H1 (cell line): Measurements from ENCODE around the gene SCAMP3. TPM values are rescaled to one million over a fixed set of nuclear protein-coding genes. Genes with fewer than 3 reads are reported as not detected.

ENCODE experiments used
- CTCF ChIA-PET: fragments of 300-600 bp; sonication (Branson Sonifier 250); formaldehyde crosslinking; loops from one replicate; lab custom pipeline; 2021; ENCODE audit not compliant: partially characterized antibody; lab: Charles Lee
- POLR2A ChIA-PET: fragments of 300-600 bp; sonication (Branson Sonifier 250); formaldehyde crosslinking; loops from one replicate; lab custom pipeline; 2021; ENCODE audit warnings: inconsistent platforms; ENCODE audit not compliant: partially characterized antibody; lab: Charles Lee
- DNase-seq, 2 experiments: peaks; one replicate each; pipeline versions ENCODE4 v3.0.0 to v3.0.0-alpha.2; 2010 to 2022; ENCODE audit warnings: low spot score in 2 of 2, low read depth in 1 of 2, mixed read lengths in 1 of 2
- FAIRE-seq: peaks from 2 replicates; lab custom pipeline; 2011; peaks lifted over from hg19 to GRCh38; lab: Jason Lieb, UNC
- H2AFZ ChIP-seq: 2 replicates; pipeline ENCODE4 v1.8.1; 2012; ENCODE audit warnings: low read length, inconsistent platforms
- H2AK5ac ChIP-seq: 2 replicates; pipeline ENCODE4 v1.6.1; 2013; ENCODE audit warnings: low read depth, low read length
- H2BK120ac ChIP-seq: replicated peaks from 2 replicates; pipeline ENCODE3; 2013; ENCODE audit warnings: low read depth, low read length, inconsistent platforms
- H2BK12ac ChIP-seq: 2 replicates; pipeline ENCODE4 v1.6.1; 2013; ENCODE audit warnings: low read depth, low read length
- H2BK15ac ChIP-seq: 2 replicates; pipeline ENCODE4 v1.6.1; 2013; ENCODE audit warnings: low read length
- H2BK20ac ChIP-seq: 2 replicates; pipeline ENCODE4 v1.6.1; 2013; ENCODE audit warnings: low read length
- H2BK5ac ChIP-seq: 2 replicates; pipeline ENCODE4 v1.6.1; 2013; ENCODE audit warnings: low read depth, low read length
- H3K14ac ChIP-seq: 2 replicates; pipeline ENCODE4 v1.6.1; 2013; ENCODE audit warnings: inconsistent platforms; ENCODE audit not compliant: insufficient read length
- H3K18ac ChIP-seq: 2 replicates; pipeline ENCODE4 v1.6.1; 2013; ENCODE audit warnings: low read length; ENCODE audit errors: extremely low read depth
- H3K23ac ChIP-seq: 2 replicates; pipeline ENCODE4 v1.6.1; 2013; ENCODE audit warnings: inconsistent platforms; ENCODE audit not compliant: insufficient read length
- H3K23me2 ChIP-seq: 2 replicates; pipeline ENCODE4 v1.6.1; 2013; ENCODE audit warnings: low read depth, low read length
- H3K27ac ChIP-seq: 2 replicates; pipeline ENCODE4 v1.6.1; 2011; ENCODE audit warnings: low read depth, low read length, inconsistent platforms
- H3K27me3 ChIP-seq, 4 experiments: replicated peaks in 1 of 4; 1 replicate in 1 of 4; 2 replicates in 3 of 4; pipeline versions ENCODE4 v1.6.1 to v1.8.1; 2011 to 2013; ENCODE audit warnings: low read length in 3 of 4, mild to moderate bottlenecking in 3 of 4, inconsistent platforms in 2 of 4, mixed read lengths in 2 of 4, moderate library complexity in 1 of 4; ENCODE audit not compliant: control insufficient read depth in 3 of 4, insufficient read depth in 3 of 4; ENCODE audit errors: extremely low read depth in 1 of 4
- H3K36me3 ChIP-seq, 4 experiments: 2 replicates each; pipeline versions ENCODE4 v1.6.1 to v1.8.1; 2011 to 2013; ENCODE audit warnings: mild to moderate bottlenecking in 4 of 4, low read length in 3 of 4, moderate library complexity in 2 of 4, control low read depth in 1 of 4, inconsistent platforms in 1 of 4; ENCODE audit not compliant: insufficient read depth in 4 of 4, control insufficient read depth in 2 of 4
- H3K4ac ChIP-seq: replicated peaks from 2 replicates; pipeline ENCODE3; 2013; ENCODE audit warnings: low read length, low read depth, mixed read lengths, inconsistent platforms; ENCODE audit not compliant: insufficient read length
- H3K4me1 ChIP-seq, 4 experiments: replicated peaks in 1 of 4; 1 replicate in 1 of 4; 2 replicates in 3 of 4; pipeline versions ENCODE4 v1.6.1 to v1.8.1; 2011 to 2013; ENCODE audit warnings: low read length in 3 of 4, inconsistent platforms in 2 of 4, mixed read lengths in 1 of 4; ENCODE audit not compliant: insufficient read depth in 4 of 4, control insufficient read depth in 3 of 4
- H3K4me2 ChIP-seq, 2 experiments: 2 replicates each; pipeline versions ENCODE4 v1.6.1 to v1.8.1; 2011 to 2013; ENCODE audit warnings: low read depth in 2 of 2, low read length in 2 of 2, control low read depth in 1 of 2, inconsistent platforms in 1 of 2, mild to moderate bottlenecking in 1 of 2; ENCODE audit not compliant: insufficient read depth in 1 of 2
- H3K4me3 ChIP-seq, 4 experiments: fragments of 200-600, 300-600 bp in 1 of 4; sonication (generic), shearing (Covaris generic), sonication (Bioruptor Twin) in 1 of 4; 2 replicates each; pipeline versions ENCODE4 v1.5.1 to v1.8.1; 2011 to 2016; ENCODE audit warnings: low read length in 4 of 4, low read depth in 3 of 4, control low read depth in 2 of 4, inconsistent platforms in 2 of 4, mild to moderate bottlenecking in 2 of 4, mixed read lengths in 1 of 4, moderate library complexity in 1 of 4; ENCODE audit not compliant: insufficient read depth in 2 of 4; ENCODE audit errors: extremely low read depth in 1 of 4
- H3K56ac ChIP-seq: replicated peaks from 2 replicates; pipeline ENCODE3; 2013; ENCODE audit warnings: low read depth, mild to moderate bottlenecking, mixed read lengths, low read length, inconsistent platforms; ENCODE audit not compliant: insufficient read length
- H3K79me1 ChIP-seq: 2 replicates; pipeline ENCODE4 v1.6.1; 2013; ENCODE audit warnings: low read depth, low read length, control low read depth
- H3K79me2 ChIP-seq, 2 experiments: 2 replicates each; pipeline versions ENCODE4 v1.6.1 to v1.8.1; 2012 to 2013; ENCODE audit warnings: low read length in 2 of 2, mild to moderate bottlenecking in 2 of 2, inconsistent platforms in 1 of 2; ENCODE audit not compliant: insufficient read depth in 2 of 2, control insufficient read depth in 1 of 2
- H3K9ac ChIP-seq, 4 experiments: replicated peaks in 1 of 4; 1 replicate in 1 of 4; 2 replicates in 3 of 4; pipeline versions ENCODE4 v1.6.1 to v1.8.1; 2011 to 2013; ENCODE audit warnings: low read depth in 3 of 4, low read length in 3 of 4, control low read depth in 2 of 4, mild to moderate bottlenecking in 2 of 4, moderate library complexity in 2 of 4, inconsistent platforms in 1 of 4; ENCODE audit errors: extremely low read depth in 1 of 4
- H3K9me3 ChIP-seq, 2 experiments: 2 replicates each; pipeline versions ENCODE4 v1.6.1 to v1.8.1; 2012 to 2013; ENCODE audit warnings: mild to moderate bottlenecking in 2 of 2, moderate library complexity in 2 of 2, control low read depth in 1 of 2, inconsistent platforms in 1 of 2, low read depth in 1 of 2, low read length in 1 of 2, mixed read lengths in 1 of 2; ENCODE audit not compliant: insufficient read depth in 2 of 2
- H4K20me1 ChIP-seq, 2 experiments: replicated peaks in 1 of 2; 2 replicates each; pipeline versions ENCODE3 to v1.8.1; 2011 to 2013; ENCODE audit warnings: inconsistent platforms in 2 of 2, low read length in 2 of 2, mild to moderate bottlenecking in 1 of 2; ENCODE audit not compliant: insufficient read depth in 2 of 2, control insufficient read depth in 1 of 2
- H4K5ac ChIP-seq: 2 replicates; pipeline ENCODE4 v1.6.1; 2013; ENCODE audit warnings: low read length, low read depth, mixed read lengths, inconsistent platforms; ENCODE audit not compliant: insufficient read length
- H4K8ac ChIP-seq: 2 replicates; pipeline ENCODE4 v1.8.0; 2013; ENCODE audit warnings: mild to moderate bottlenecking, moderate library complexity, low read length, inconsistent platforms; ENCODE audit not compliant: insufficient read depth; ENCODE audit errors: extremely low read depth
- H4K91ac ChIP-seq: replicated peaks from 2 replicates; pipeline ENCODE3; 2013; ENCODE audit warnings: low read length, mixed read lengths, inconsistent platforms; ENCODE audit not compliant: insufficient read length
- BACH1 ChIP-seq: IDR thresholded peaks from 2 replicates; pipeline ENCODE4 v1.6.1; 2012; ENCODE audit warnings: low read length, improper control_type of control experiment
- CTBP2 ChIP-seq: IDR thresholded peaks from 2 replicates; pipeline ENCODE4 v1.7.0; 2011; ENCODE audit warnings: borderline replicate concordance, mild to moderate bottlenecking, moderate library complexity, mixed read lengths, low read length; ENCODE audit not compliant: insufficient read depth, insufficient read length
- FOSL1 ChIP-seq: IDR thresholded peaks from 2 replicates; pipeline ENCODE4 v1.6.1; 2011; ENCODE audit warnings: mild to moderate bottlenecking, low read depth, low read length, moderate library complexity; ENCODE audit not compliant: insufficient read depth
- HDAC2 ChIP-seq, 2 experiments: fragments of 300-600 bp in 1 of 2; sonication (generic) in 1 of 2; IDR thresholded peaks; 2 replicates each; pipeline ENCODE4 v1.6.1; 2011 to 2012; ENCODE audit warnings: low read depth in 2 of 2, low read length in 2 of 2, mild to moderate bottlenecking in 2 of 2, moderate library complexity in 2 of 2, borderline replicate concordance in 1 of 2, inconsistent platforms in 1 of 2
- KDM4A ChIP-seq: IDR thresholded peaks from one replicate; pipeline ENCODE4 v1.7.1; 2012; ENCODE audit warnings: low read depth, mild to moderate bottlenecking, moderate library complexity, low read length, inconsistent platforms; ENCODE audit not compliant: severe bottlenecking
- MAFK ChIP-seq: IDR thresholded peaks from 2 replicates; pipeline ENCODE4 v1.6.1; 2012; ENCODE audit warnings: low read depth, mild to moderate bottlenecking, improper control_type of control experiment, low read length
- NRF1 ChIP-seq: IDR thresholded peaks from 2 replicates; pipeline ENCODE4 v1.6.1; 2011; ENCODE audit warnings: mild to moderate bottlenecking, low read depth, low read length, improper control_type of control experiment
- POLR2A ChIP-seq, 2 experiments: IDR thresholded peaks; 1 replicate in 1 of 2; 2 replicates in 1 of 2; pipeline ENCODE4 v1.6.1; 2011; ENCODE audit warnings: low read depth in 2 of 2, low read length in 2 of 2, mild to moderate bottlenecking in 2 of 2; ENCODE audit errors: control extremely low read depth in 1 of 2
- SP2 ChIP-seq: IDR thresholded peaks from 2 replicates; pipeline ENCODE4 v1.6.1; 2012; ENCODE audit warnings: mild to moderate bottlenecking, low read length, inconsistent platforms
- TAF7 ChIP-seq: optimal IDR thresholded peaks from 2 replicates; pipeline ENCODE3; 2011; ENCODE audit warnings: low read depth, mild to moderate bottlenecking, inconsistent platforms, low read length, moderate library complexity, borderline replicate concordance
- TBP ChIP-seq: IDR thresholded peaks from 2 replicates; pipeline ENCODE4 v1.6.1; 2011; ENCODE audit warnings: low read depth, low read length, improper control_type of control experiment
- WGBS, 2 experiments: shearing (Covaris generic) in 1 of 2; methylation state at CpG; one replicate each; pipeline versions ENCODE4 v1.1.6 to v1.1.7; 2013 to 2015; ENCODE audit warnings: low lambda C conversion rate in 2 of 2, mixed read lengths in 2 of 2, inconsistent platforms in 1 of 2, low coverage in 1 of 2, missing lambda C conversion rate in 1 of 2; ENCODE audit not compliant: insufficient replicate concordance in 2 of 2, insufficient coverage in 1 of 2, insufficient read length in 1 of 2; ENCODE audit errors: extremely low coverage in 1 of 2, missing lambda C conversion rate in 1 of 2; 5-methylcytosine and 5-hydroxymethylcytosine counted together
- polyA plus RNA-seq, 7 experiments: library from polyadenylated mRNA; depleted of rRNA in 3 of 7; stranded (reverse) in 5 of 7; unstranded in 2 of 7; fragments of >200 nt in 5 of 7; fragments of 200-250 nt in 2 of 7; gene quantifications; 1 replicate in 5 of 7; 2 replicates in 1 of 7; 4 replicates in 1 of 7; pipeline versions ENCODE4 v1.2.1 to v1.2.3, GENCODE V29; 2011 to 2013; ENCODE audit warnings: missing spikeins in 2 of 7, mixed read lengths in 2 of 7
- total RNA-seq: library from RNA; stranded (reverse); fragmentation: NEBNext Ultra II Directional; extraction: Animal tissue kit (Norgen Biotek cat#: 25700); gene quantifications from 2 replicates; pipeline ENCODE4 v1.2.1, GENCODE V29; 2021
- TF ChIP-seq, protein P1 (sequence below): IDR thresholded peaks from 2 replicates; pipeline ENCODE4 v1.6.1; 2011; ENCODE audit warnings: low read depth, mild to moderate bottlenecking, low read length; ENCODE audit not compliant: insufficient read depth

The SCAMP3 gene
- total and polyA plus RNA-seq, 2 of the 8 experiments (the other 6 are each of a cell fraction or from before 2014, with no cell fraction given): 48.9 to 143 TPM

DNA sequence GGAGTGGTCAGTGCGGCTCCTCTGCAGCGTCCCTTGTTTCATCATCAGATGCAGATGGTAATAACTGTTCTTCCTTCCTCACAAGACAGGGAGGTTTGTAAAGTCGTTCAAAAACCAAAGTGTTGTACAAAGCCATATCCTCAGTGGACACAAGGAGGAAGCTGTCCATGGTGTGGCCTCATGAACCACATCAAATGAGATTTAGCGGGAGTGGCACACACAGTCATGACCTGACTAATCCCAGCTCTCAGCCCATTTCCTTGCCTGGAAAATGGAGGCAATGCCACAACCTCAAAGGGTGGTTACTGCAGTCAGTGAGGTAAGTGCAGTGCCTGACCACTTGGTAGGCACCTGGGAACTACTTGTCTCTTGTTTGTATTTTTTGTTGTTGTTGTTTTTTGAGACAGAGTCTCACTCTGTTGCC lies 20.3 kb downstream of the SCAMP3 start:
- no peak overlapping the region for H2BK120ac ChIP-seq
- peak overlapping the region; percentile 44; the same call in 1 of the 2 replicates for H2BK12ac ChIP-seq
- H3K14ac ChIP-seq: no peak overlapping the region
- H3K27me3 ChIP-seq: peaks cover 0 to 14% (median 4%) of the 10 kb centered on the region in 4 experiments; a peak in 2 of 7 replicates
- FAIRE-seq: no peak
- DNase-seq: no peak
- no peak overlapping the region for H3K4ac ChIP-seq
- no peaks in the 10 kb centered on the region for H3K79me1 ChIP-seq
- no peaks in the 10 kb centered on the region; a peak in 1 of 8 replicates for H3K36me3 ChIP-seq
- H4K5ac ChIP-seq: no peak overlapping the region
- peak overlapping the region; percentile 44 for H4K91ac ChIP-seq
- H2BK15ac ChIP-seq: peak overlapping the region; percentile 55; the same call in 1 of the 2 replicates
- no peak overlapping the region for H3K23ac ChIP-seq
- ChIA-PET POLR2A (interaction anchor here (0.6 to 2.5 kb wide), 10 partner anchors 10 to 289 kb away, joined by 3 to 13 read pairs (median 5); partner anchors contain the start of genes MTX1, SCAMP3 and THBS3), CTCF (interaction anchor here (1.0 to 4.4 kb wide), 4 partner anchors 8 to 66 kb away, joined by 3 to 52 read pairs (median 4); partner anchors contain the start of gene FDPS)
- no peaks in the 10 kb centered on the region for H3K79me2 ChIP-seq
- H3K56ac ChIP-seq: no peak overlapping the region
- H3K27ac ChIP-seq: no peak overlapping the region
- H3K23me2 ChIP-seq: peaks cover 5% of the 10 kb centered on the region; the same call in 1 of the 2 replicates
- no peak overlapping the region for H2BK20ac ChIP-seq
- no peak overlapping the region for H3K9ac ChIP-seq
- 82% methylated on average over 4 of the region's 4 CpGs; no CpG with 5 or more reads in 1 of the 2 experiments for WGBS, 2 experiments
- TF ChIP-seq, protein P1, sequence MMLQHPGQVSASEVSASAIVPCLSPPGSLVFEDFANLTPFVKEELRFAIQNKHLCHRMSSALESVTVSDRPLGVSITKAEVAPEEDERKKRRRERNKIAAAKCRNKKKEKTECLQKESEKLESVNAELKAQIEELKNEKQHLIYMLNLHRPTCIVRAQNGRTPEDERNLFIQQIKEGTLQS: no peak
- TF ChIP-seq HDAC2 (IDR thresholded peaks at IDR 0.05; ENCODE audit: borderline replicate concordance in 1 of 2, low read depth in 2 of 2, low read length in 2 of 2) (no peak), BACH1 (no peak), FOSL1 (no peak), NRF1 (no peak), CTBP2 (no peak), TAF7 (no peak), KDM4A (no peak), POLR2A (IDR thresholded peaks at IDR 0.05; ENCODE audit: control extremely low read depth in 1 of 2, low read depth in 2 of 2, low read length in 2 of 2) (no peak), TBP (no peak), MAFK (no peak), SP2 (no peak)
- H4K8ac ChIP-seq: no peak overlapping the region
- no peaks in the 10 kb centered on the region for H4K20me1 ChIP-seq
- peak overlapping the region; percentile 70; the same call in 1 of the 2 replicates for H2AK5ac ChIP-seq
- no peak overlapping the region for H2AFZ ChIP-seq
- no peak overlapping the region for H3K18ac ChIP-seq
- no peak overlapping the region; a peak in 1 of 4 replicates for H3K4me2 ChIP-seq
- no peak overlapping the region for H2BK5ac ChIP-seq
- no peak overlapping the region for H3K4me3 ChIP-seq
- no peaks in the 10 kb centered on the region for H3K9me3 ChIP-seq
- H3K4me1 ChIP-seq: peaks cover 0 to 4% (median 1%) of the 10 kb centered on the region in 4 experiments; a peak in 2 of 7 replicates
